Keratinocyte (primary cell): ENCODE data around the gene OR51M1. TPM values are rescaled to one million over a fixed set of nuclear protein-coding genes. Genes with fewer than 3 reads are reported as not detected.

Experiments
- DNase-seq: peaks from one replicate; pipeline ENCODE4 v3.0.0-alpha.2; 2011; ENCODE audit warnings: low read depth, missing footprints, low spot score
- FAIRE-seq: peaks from 2 replicates; lab custom pipeline; 2011; peaks lifted over from hg19 to GRCh38; lab: Jason Lieb, UNC
- H2AFZ ChIP-seq: 2 replicates; pipeline ENCODE4 v1.6.0; 2012; ENCODE audit warnings: low read length, control low read depth, inconsistent platforms; ENCODE audit not compliant: control insufficient read depth
- H3K27ac ChIP-seq: 2 replicates; pipeline ENCODE4 v1.5.1; 2011; ENCODE audit warnings: low read length; ENCODE audit not compliant: control insufficient read depth, insufficient read depth
- H3K27me3 ChIP-seq: 3 replicates; pipeline ENCODE4 v1.6.0; 2011; ENCODE audit warnings: low read length; ENCODE audit not compliant: control insufficient read depth, insufficient read depth; ENCODE audit errors: extremely low read depth
- H3K36me3 ChIP-seq, 2 experiments: 2 replicates in 1 of 2; 3 replicates in 1 of 2; pipeline ENCODE4 v1.5.1; 2011; ENCODE audit warnings: low read length in 2 of 2, mild to moderate bottlenecking in 1 of 2; ENCODE audit not compliant: control insufficient read depth in 2 of 2, insufficient read depth in 2 of 2; ENCODE audit errors: extremely low read depth in 1 of 2
- H3K4me1 ChIP-seq: 3 replicates; pipeline ENCODE4 v1.5.1; 2011; ENCODE audit warnings: low read length; ENCODE audit not compliant: control insufficient read depth, insufficient read depth; ENCODE audit errors: extremely low read depth
- H3K4me2 ChIP-seq: 3 replicates; pipeline ENCODE4 v1.6.0; 2011; ENCODE audit warnings: low read depth, low read length; ENCODE audit not compliant: control insufficient read depth, insufficient read depth; ENCODE audit errors: extremely low read depth
- H3K4me3 ChIP-seq, 3 experiments: fragments of 200-600 bp in 1 of 3; sonication (generic) in 1 of 3; 2 replicates in 2 of 3; 3 replicates in 1 of 3; pipeline ENCODE4 v1.5.1; 2011 to 2016; ENCODE audit warnings: low read length in 3 of 3, mild to moderate bottlenecking in 3 of 3, control low read depth in 2 of 3, inconsistent platforms in 1 of 3, low read depth in 1 of 3, mixed read lengths in 1 of 3, mixed run types in 1 of 3, moderate library complexity in 1 of 3; ENCODE audit not compliant: control insufficient read depth in 2 of 3, insufficient read depth in 2 of 3; ENCODE audit errors: extremely low read depth in 1 of 3
- H3K79me2 ChIP-seq: 2 replicates; pipeline ENCODE4 v1.6.0; 2012; ENCODE audit warnings: low read length; ENCODE audit not compliant: control insufficient read depth, insufficient read depth
- H3K9ac ChIP-seq: 3 replicates; pipeline ENCODE4 v1.6.0; 2011; ENCODE audit warnings: low read length; ENCODE audit not compliant: control insufficient read depth, insufficient read depth; ENCODE audit errors: extremely low read depth
- H3K9me1 ChIP-seq: 3 replicates; pipeline ENCODE4 v1.6.0; 2011; ENCODE audit warnings: low read length; ENCODE audit not compliant: control insufficient read depth, insufficient read depth; ENCODE audit errors: extremely low read depth
- H3K9me3 ChIP-seq: 2 replicates; pipeline ENCODE4 v1.5.1; 2012; ENCODE audit warnings: low read depth, low read length; ENCODE audit not compliant: control insufficient read depth
- H4K20me1 ChIP-seq: 3 replicates; pipeline ENCODE4 v1.6.0; 2011; ENCODE audit warnings: low read length; ENCODE audit not compliant: control insufficient read depth, insufficient read depth; ENCODE audit errors: extremely low read depth
- CTCF ChIP-seq, 3 experiments: IDR thresholded peaks in 1 of 3; conservative IDR thresholded peaks in 1 of 3; optimal IDR thresholded peaks in 1 of 3; 2 replicates in 2 of 3; 3 replicates in 1 of 3; pipeline versions ENCODE3 to v1.5.1; 2011; ENCODE audit warnings: low read length in 3 of 3, mild to moderate bottlenecking in 3 of 3, moderate library complexity in 2 of 3, control low read depth in 1 of 3, inconsistent platforms in 1 of 3; ENCODE audit not compliant: insufficient read depth in 2 of 3; ENCODE audit errors: extremely low read depth in 1 of 3
- EZH2 ChIP-seq: IDR thresholded peaks from one replicate; pipeline ENCODE4 v1.6.1; 2012; ENCODE audit warnings: inconsistent platforms, mild to moderate bottlenecking, low read length, moderate library complexity
- dilution Hi-C: fragments of 300-500 bp; cut with MboI; formaldehyde crosslinking; loops from one replicate; pipeline ENCODE4 v1.7.0; 2020; ENCODE audit warnings: low sequenced_read_pairs; ENCODE audit not compliant: extremely low pct_ligation_motif_present
- polyA plus RNA-seq, 5 experiments: library from polyadenylated mRNA; depleted of rRNA in 3 of 5; stranded (reverse) in 3 of 5; stranded (forward) in 1 of 5; unstranded in 1 of 5; fragments of >200 nt; gene quantifications; 1 replicate in 1 of 5; 2 replicates in 3 of 5; 3 replicates in 1 of 5; pipeline versions ENCODE4 v1.2.1 to v1.2.3, GENCODE V29; 2011 to 2012; ENCODE audit warnings: missing spikeins in 2 of 5, low read depth in 1 of 5, low replicate concordance in 1 of 5

Gene OR51M1
- polyA plus RNA-seq, 1 donor (not counting 4 experiments of a cell fraction or from before 2014, with no cell fraction given) = not detected

GRCh38 chr11:5390210-5390609 lies 6.6 kb downstream of the OR51M1 start:
- Histone ChIP-seq H2AFZ (no peak overlapping the region), H3K79me2 (no peaks in the 10 kb centered on the region), H3K9ac (no peak overlapping the region), H3K27me3 (no peaks in the 10 kb centered on the region), H4K20me1 (no peaks in the 10 kb centered on the region), H3K4me3 (no peak overlapping the region), H3K9me1 (no peaks in the 10 kb centered on the region), H3K4me2 (no peak overlapping the region), H3K4me1 (no peaks in the 10 kb centered on the region), H3K36me3 (no peaks in the 10 kb centered on the region), H3K9me3 (no peaks in the 10 kb centered on the region), H3K27ac (no peak overlapping the region)
- TF ChIP-seq EZH2 (no peak), CTCF (optimal IDR thresholded peaks at IDR 0.05 in 1 of 3, IDR thresholded peaks at IDR 0.05 in 1 of 3, conservative IDR thresholded peaks at IDR 0.05 in 1 of 3; ENCODE audit: extremely low read depth in 1 of 3, insufficient read depth in 2 of 3, low read length in 3 of 3) (no peak)
- no peak for DNase-seq
- dilution Hi-C loops = no loop called here
- FAIRE-seq = no peak

- no peaks in the 10 kb centered on the region for H3K79me2 ChIP-seq
- no peak overlapping the region for H3K4me2 ChIP-seq
- no peak overlapping the region for H3K9ac ChIP-seq
- no peak for DNase-seq
- no peak overlapping the region for H3K4me3 ChIP-seq
- FAIRE-seq = no peak
- H3K27ac ChIP-seq = no peak overlapping the region
- H3K36me3 ChIP-seq = no peaks in the 10 kb centered on the region
- H3K9me3 ChIP-seq = no peaks in the 10 kb centered on the region
- H4K20me1 ChIP-seq = no peaks in the 10 kb centered on the region
- H3K27me3 ChIP-seq = no peaks in the 10 kb centered on the region
- TF ChIP-seq CTCF (optimal IDR thresholded peaks at IDR 0.05 in 1 of 3, IDR thresholded peaks at IDR 0.05 in 1 of 3, conservative IDR thresholded peaks at IDR 0.05 in 1 of 3; ENCODE audit: extremely low read depth in 1 of 3, insufficient read depth in 2 of 3, low read length in 3 of 3) (no peak), EZH2 (no peak)
- dilution Hi-C loops = no loop called here
- no peaks in the 10 kb centered on the region for H3K4me1 ChIP-seq
- H3K9me1 ChIP-seq = no peaks in the 10 kb centered on the region
- H2AFZ ChIP-seq = no peak overlapping the region
These were observed 10.5 kb downstream of the OR51M1 start for GRCh38 chr11:5394091-5394490.
